ENCODE results near the gene LBX2.
A peak's percentile ranks its signal among the peaks of the same experiment; 100 is the strongest.

Gene LBX2

DNA sequence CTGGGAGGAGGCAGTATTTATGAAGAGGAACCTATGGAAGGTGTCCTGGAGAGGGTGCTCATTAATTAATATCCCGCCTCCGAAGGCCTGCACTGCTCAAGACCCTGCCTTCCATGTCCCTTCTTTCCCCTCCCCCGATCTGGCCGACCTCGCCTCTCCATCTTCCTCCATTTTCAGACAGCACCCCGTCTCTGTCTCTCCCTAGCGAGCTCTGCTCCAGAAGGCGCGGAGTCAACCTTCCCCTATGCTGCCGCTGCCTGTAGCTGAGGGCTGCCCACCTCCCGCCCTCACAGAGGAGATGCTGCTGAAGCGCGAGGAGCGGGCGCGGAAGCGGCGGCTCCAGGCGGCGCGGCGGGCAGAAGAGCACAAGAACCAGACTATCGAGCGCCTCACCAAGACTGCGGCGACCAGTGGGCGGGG, 42.3 kb downstream of the LBX2 start:
- DNase-seq (ENCODE audit: low spot score): no peak

DNA sequence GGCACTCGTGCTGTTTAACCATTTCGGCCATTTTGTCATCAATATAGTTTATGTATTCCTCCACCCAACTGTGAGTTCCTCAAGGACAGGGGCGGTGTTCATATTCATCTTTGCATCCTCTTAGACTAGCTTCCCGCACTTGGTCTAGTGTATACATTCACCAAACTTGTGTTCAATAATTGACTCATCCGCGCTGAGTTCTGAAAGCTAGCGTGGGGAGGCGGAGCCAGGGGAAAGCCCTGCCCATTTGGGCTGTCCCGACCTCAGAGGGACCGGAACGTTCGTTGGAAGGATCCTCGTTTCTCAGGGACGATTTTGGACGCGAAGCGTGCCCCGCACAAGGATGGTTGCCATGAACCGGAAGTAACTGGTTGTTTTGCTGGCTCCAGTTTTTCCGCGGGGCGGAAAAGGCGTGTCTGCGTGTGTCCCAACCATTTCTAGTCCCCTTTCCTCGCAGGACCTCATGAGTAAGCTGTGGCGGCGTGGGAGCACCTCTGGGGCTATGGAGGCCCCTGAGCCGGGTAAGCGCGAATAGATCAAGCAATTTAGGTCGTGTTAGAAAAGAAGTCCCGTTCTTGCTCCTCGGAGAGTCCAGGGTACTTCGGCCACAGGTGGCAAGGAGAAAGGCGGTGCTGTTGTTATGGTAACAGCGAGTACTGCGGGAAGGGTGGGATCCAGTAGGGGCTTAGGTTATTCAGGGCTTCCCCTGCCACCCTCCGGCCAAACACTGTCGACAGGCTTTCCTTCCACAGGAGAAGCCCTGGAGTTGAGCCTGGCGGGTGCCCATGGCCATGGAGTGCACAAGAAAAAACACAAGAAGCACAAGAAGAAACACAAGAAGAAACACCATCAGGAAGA, 44.5 kb downstream of the LBX2 start, which contains the start of gene INO80B:
Gene INO80B, plus strand, starts transcription at position 434 of the 858 bp plus-strand sequence. Its CDS starts 30 bp downstream, at position 464.
- DNase-seq (ENCODE audit: low spot score): peak; percentile 93

DNA sequence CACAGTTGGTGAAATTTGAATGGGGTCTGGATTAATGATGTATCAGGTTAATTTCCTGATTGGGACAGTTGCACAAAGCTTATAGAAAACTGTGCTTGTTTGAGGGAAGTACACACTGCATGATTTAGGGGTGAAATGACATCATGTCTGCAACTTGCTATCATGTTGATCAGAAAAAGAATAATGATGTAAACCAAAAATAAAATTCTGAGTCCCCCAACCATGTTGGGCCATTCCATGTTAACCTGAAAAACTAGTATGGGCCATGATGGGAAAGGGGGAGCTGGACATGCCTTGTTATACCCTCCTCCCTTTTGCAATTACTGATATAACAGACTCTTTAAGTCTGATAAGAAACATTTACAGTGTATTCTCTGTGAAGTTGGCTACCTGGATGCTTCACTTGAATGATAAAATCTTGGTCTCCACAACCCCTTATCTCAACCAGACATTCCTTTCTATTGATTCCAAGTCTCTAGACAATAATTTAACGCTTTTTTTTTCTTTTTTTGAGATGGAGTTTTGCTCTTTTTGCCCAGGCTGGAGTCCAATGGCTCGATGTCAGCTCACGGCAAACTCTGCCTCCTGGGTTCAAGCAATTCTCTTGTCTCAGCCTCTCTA, 48.7 kb downstream of the LBX2 start:
- DNase-seq (ENCODE audit: low spot score): no peak

DNA sequence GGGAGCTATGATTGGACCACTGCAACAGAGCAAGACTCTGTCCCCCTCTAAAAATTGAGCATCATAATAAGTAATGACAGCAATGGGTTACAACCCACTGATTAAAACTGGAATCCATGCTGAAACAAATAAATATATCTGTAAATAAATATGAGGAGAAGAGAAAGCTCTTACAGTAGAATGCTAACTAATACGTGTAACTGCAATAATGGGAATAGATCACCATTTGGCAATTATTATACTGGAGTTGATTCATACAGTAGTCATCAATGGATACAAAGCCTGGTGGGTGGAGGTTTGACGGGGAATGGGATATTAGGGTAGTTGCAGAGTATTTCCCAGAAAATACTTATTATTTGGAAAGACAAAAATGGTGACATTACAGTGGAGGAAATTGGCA, 50.6 kb downstream of the LBX2 start:
- DNase-seq (ENCODE audit: low spot score): no peak

Measured in AG20443 (cell line).